Raji (cell line): ENCODE data around the gene CFAP46.

ENCODE experiments used
- POLR2A ChIP-seq: IDR thresholded peaks from 2 replicates; pipeline ENCODE4 v1.6.1; 2011; ENCODE audit warnings: low read depth, low read length, control low read depth; ENCODE audit not compliant: insufficient read depth

Gene CFAP46

GRCh38 chr10:132784866-132785722 is 157.3 kb downstream of the CFAP46 start:
- TF ChIP-seq POLR2A: no peak

DNA sequence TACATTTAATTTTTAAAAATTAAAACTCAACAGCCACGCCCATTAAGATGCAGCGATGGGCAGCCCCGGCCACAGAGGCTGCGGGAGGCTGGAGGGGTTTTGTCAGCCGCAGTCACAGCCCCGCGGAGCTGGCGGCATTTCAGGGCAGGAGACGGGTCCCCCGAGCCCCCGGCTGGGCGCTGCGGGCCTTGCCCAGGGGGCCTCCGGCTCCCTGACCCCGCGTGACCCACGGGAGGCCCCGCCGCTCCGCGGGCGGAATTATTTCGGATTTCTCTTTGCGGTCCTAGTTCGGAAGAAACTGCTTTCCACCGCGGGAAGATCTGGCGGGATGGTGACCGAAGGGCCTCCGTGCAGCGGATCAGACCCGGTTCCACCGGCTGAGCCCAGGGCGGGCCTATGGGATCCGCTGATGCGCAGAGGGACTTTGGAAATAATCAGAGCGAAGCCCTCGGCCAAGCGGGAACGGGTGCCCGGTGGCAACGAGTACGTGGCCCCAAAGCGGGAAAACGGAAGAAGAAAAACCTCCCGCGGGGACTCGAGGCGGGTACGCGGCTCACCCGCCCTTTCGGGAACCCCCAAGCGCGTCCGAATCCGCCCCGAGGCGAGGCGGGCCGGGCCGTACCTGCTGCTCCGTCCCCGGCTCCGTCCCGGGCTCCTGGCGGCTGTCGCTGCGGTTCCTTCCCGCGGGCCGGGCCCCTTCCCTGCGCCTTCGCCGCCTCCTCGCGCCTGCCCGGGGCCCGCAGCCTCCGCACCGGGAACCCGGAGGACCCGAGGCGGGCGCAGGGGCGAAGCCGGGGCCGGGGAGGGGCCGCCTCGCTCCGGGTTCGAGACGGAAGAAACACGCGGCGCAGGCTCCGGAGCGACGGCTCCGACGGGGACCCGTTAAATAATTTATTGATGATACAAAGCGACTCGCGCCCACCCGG is 158.2 kb downstream of the CFAP46 start:
- no peak for TF ChIP-seq POLR2A

GRCh38 chr10:132783165-132783939 is 159.0 kb downstream of the CFAP46 start:
- no peak for TF ChIP-seq POLR2A

- TF ChIP-seq POLR2A: no peak
Measured at GRCh38 chr10:132781556-132781955, 160.8 kb downstream of the CFAP46 start.

GRCh38 chr10:132780356-132780755 is 162.0 kb downstream of the CFAP46 start:
- TF ChIP-seq POLR2A: no peak

GRCh38 chr10:132779549-132780294 is 162.6 kb downstream of the CFAP46 start:
- TF ChIP-seq POLR2A: no peak

GRCh38 chr10:132777441-132777840 is 164.9 kb downstream of the CFAP46 start:
- TF ChIP-seq POLR2A: no peak

GRCh38 chr10:132776821-132777220 is 165.5 kb downstream of the CFAP46 start:
- TF ChIP-seq POLR2A: no peak

GRCh38 chr10:132776186-132776585 is 166.2 kb downstream of the CFAP46 start:
- TF ChIP-seq POLR2A: no peak

- TF ChIP-seq POLR2A: no peak
Measured at GRCh38 chr10:132774902-132775863, 167.2 kb downstream of the CFAP46 start.

GRCh38 chr10:132774181-132774901 is 168.0 kb downstream of the CFAP46 start:
- no peak for TF ChIP-seq POLR2A
